ENCODE data around the gene ZNF385A.

ZNF385A gene

GRCh38 chr12:54384591-54385041 lies at the start of gene ZNF385A:
Gene ZNF385A (minus strand): TSS chr12:54384733. CDS start chr12:54384514, 219 bp downstream.
- Mint-ChIP-seq H3K36me3 (no peaks in the 10 kb centered on the region), H3K9me3 (no peaks in the 10 kb centered on the region), H3K27me3 (no peaks in the 10 kb centered on the region), H3K4me3 (peak within 1 kb of the TSS; percentile 43), H3K4me1 (peaks cover 30% of the 10 kb centered on the region), H3K27ac (no peak within 1 kb of the TSS)
- DNase-seq (ENCODE audit: low spot score in 2 of 2), result no peak
- peak; percentile 75 for ATAC-seq (ENCODE audit: low read depth)

GRCh38 chr12:54432815-54433164 lies 48.3 kb upstream of the ZNF385A start:
- Mint-ChIP-seq H3K27me3 (peaks cover 9% of the 10 kb centered on the region), H3K4me3 (no peak overlapping the region), H3K27ac (no peak overlapping the region), H3K36me3 (no peaks in the 10 kb centered on the region), H3K4me1 (peaks cover 7% of the 10 kb centered on the region), H3K9me3 (no peaks in the 10 kb centered on the region)
- ATAC-seq (ENCODE audit: low read depth) (no peak), DNase-seq (ENCODE audit: low spot score in 2 of 2) (no peak)

GRCh38 chr12:54431911-54432814 lies 47.6 kb upstream of the ZNF385A start:
- H3K9me3 Mint-ChIP-seq, result no peaks in the 10 kb centered on the region
- H3K4me3 Mint-ChIP-seq, result no peak overlapping the region
- no peaks in the 10 kb centered on the region for H3K36me3 Mint-ChIP-seq
- H3K27ac Mint-ChIP-seq, result no peak overlapping the region
- DNase-seq (ENCODE audit: low spot score in 2 of 2) (no peak), ATAC-seq (ENCODE audit: low read depth) (no peak)
- peaks cover 14% of the 10 kb centered on the region for H3K27me3 Mint-ChIP-seq
- peaks cover 10% of the 10 kb centered on the region for H3K4me1 Mint-ChIP-seq

- ATAC-seq (ENCODE audit: low read depth) (no peak), DNase-seq (ENCODE audit: low spot score in 2 of 2) (no peak)
- Mint-ChIP-seq H3K9me3 (no peaks in the 10 kb centered on the region), H3K4me1 (peaks cover 14% of the 10 kb centered on the region), H3K27ac (no peak overlapping the region), H3K27me3 (peaks cover 21% of the 10 kb centered on the region), H3K4me3 (no peak overlapping the region), H3K36me3 (no peaks in the 10 kb centered on the region)
These were observed 46.0 kb upstream of the ZNF385A start for GRCh38 chr12:54430471-54431069.

GRCh38 chr12:54429014-54429471 lies 44.5 kb upstream of the ZNF385A start:
- peaks cover 25% of the 10 kb centered on the region for H3K27me3 Mint-ChIP-seq
- H3K27ac Mint-ChIP-seq, result no peak overlapping the region
- no peaks in the 10 kb centered on the region for H3K36me3 Mint-ChIP-seq
- H3K4me1 Mint-ChIP-seq, result peaks cover 14% of the 10 kb centered on the region
- no peak for DNase-seq (ENCODE audit: low spot score in 2 of 2)
- no peaks in the 10 kb centered on the region for H3K9me3 Mint-ChIP-seq
- ATAC-seq (ENCODE audit: low read depth), result no peak
- no peak overlapping the region for H3K4me3 Mint-ChIP-seq

- DNase-seq (ENCODE audit: low spot score in 2 of 2) (no peak), ATAC-seq (ENCODE audit: low read depth) (no peak)
- H3K36me3 Mint-ChIP-seq, result no peaks in the 10 kb centered on the region
- H3K27me3 Mint-ChIP-seq, result peaks cover 26% of the 10 kb centered on the region
- H3K9me3 Mint-ChIP-seq, result no peaks in the 10 kb centered on the region
- H3K4me1 Mint-ChIP-seq, result peaks cover 14% of the 10 kb centered on the region
- no peak overlapping the region for H3K27ac Mint-ChIP-seq
- no peak overlapping the region for H3K4me3 Mint-ChIP-seq
These were observed 43.8 kb upstream of the ZNF385A start for GRCh38 chr12:54428050-54429013.

- H3K4me1 Mint-ChIP-seq, result peaks cover 11% of the 10 kb centered on the region
- H3K27ac Mint-ChIP-seq, result no peak overlapping the region
- no peaks in the 10 kb centered on the region for H3K9me3 Mint-ChIP-seq
- peaks cover 30% of the 10 kb centered on the region for H3K27me3 Mint-ChIP-seq
- DNase-seq (ENCODE audit: low spot score in 2 of 2) (no peak), ATAC-seq (ENCODE audit: low read depth) (no peak)
- H3K4me3 Mint-ChIP-seq, result no peak overlapping the region
- H3K36me3 Mint-ChIP-seq, result no peaks in the 10 kb centered on the region
These were observed 42.6 kb upstream of the ZNF385A start for GRCh38 chr12:54427106-54427505.

- Mint-ChIP-seq H3K27me3 (peaks cover 29% of the 10 kb centered on the region), H3K27ac (no peak overlapping the region), H3K36me3 (no peaks in the 10 kb centered on the region), H3K4me3 (no peak overlapping the region), H3K4me1 (peaks cover 7% of the 10 kb centered on the region), H3K9me3 (no peaks in the 10 kb centered on the region)
- ATAC-seq (ENCODE audit: low read depth), result no peak
- no peak for DNase-seq (ENCODE audit: low spot score in 2 of 2)
These were observed 42.2 kb upstream of the ZNF385A start for GRCh38 chr12:54426690-54427089.

- ATAC-seq (ENCODE audit: low read depth), result no peak
- H3K36me3 Mint-ChIP-seq, result no peaks in the 10 kb centered on the region
- DNase-seq (ENCODE audit: low spot score in 2 of 2), result no peak
- no peaks in the 10 kb centered on the region for H3K9me3 Mint-ChIP-seq
- H3K4me3 Mint-ChIP-seq, result no peak overlapping the region
- H3K27me3 Mint-ChIP-seq, result peaks cover 32% of the 10 kb centered on the region
- no peak overlapping the region for H3K27ac Mint-ChIP-seq
- peaks cover 10% of the 10 kb centered on the region for H3K4me1 Mint-ChIP-seq
These were observed 41.2 kb upstream of the ZNF385A start for GRCh38 chr12:54425702-54426101.

GRCh38 chr12:54424224-54424623 lies 39.7 kb upstream of the ZNF385A start:
- no peaks in the 10 kb centered on the region for H3K36me3 Mint-ChIP-seq
- H3K27me3 Mint-ChIP-seq, result peaks cover 29% of the 10 kb centered on the region
- H3K9me3 Mint-ChIP-seq, result no peaks in the 10 kb centered on the region

GRCh38 chr12:54423816-54424150 lies 39.2 kb upstream of the ZNF385A start:
- Mint-ChIP-seq H3K27me3 (peaks cover 29% of the 10 kb centered on the region), H3K9me3 (no peaks in the 10 kb centered on the region), H3K4me3 (no peak overlapping the region), H3K4me1 (peaks cover 12% of the 10 kb centered on the region), H3K27ac (no peak overlapping the region), H3K36me3 (no peaks in the 10 kb centered on the region)
- DNase-seq (ENCODE audit: low spot score in 2 of 2) (no peak), ATAC-seq (ENCODE audit: low read depth) (no peak)

More at GRCh38 chr12:54424224-54424623, 39.7 kb upstream of the ZNF385A start:
- no peak for DNase-seq (ENCODE audit: low spot score in 2 of 2)
- Mint-ChIP-seq H3K27ac (no peak overlapping the region), H3K4me3 (no peak overlapping the region), H3K4me1 (peaks cover 12% of the 10 kb centered on the region)
- no peak for ATAC-seq (ENCODE audit: low read depth)

- H3K27me3 Mint-ChIP-seq, result peaks cover 26% of the 10 kb centered on the region
- no peak overlapping the region for H3K27ac Mint-ChIP-seq
- no peak overlapping the region for H3K4me3 Mint-ChIP-seq
- DNase-seq (ENCODE audit: low spot score in 2 of 2) (no peak), ATAC-seq (ENCODE audit: low read depth) (no peak)
- H3K36me3 Mint-ChIP-seq, result no peaks in the 10 kb centered on the region
- H3K9me3 Mint-ChIP-seq, result no peaks in the 10 kb centered on the region
- peaks cover 24% of the 10 kb centered on the region for H3K4me1 Mint-ChIP-seq
These were observed 37.3 kb upstream of the ZNF385A start for GRCh38 chr12:54421879-54422250.

- Mint-ChIP-seq H3K9me3 (no peaks in the 10 kb centered on the region), H3K36me3 (no peaks in the 10 kb centered on the region), H3K4me3 (no peak overlapping the region), H3K4me1 (peaks cover 28% of the 10 kb centered on the region), H3K27me3 (peaks cover 24% of the 10 kb centered on the region), H3K27ac (no peak overlapping the region)
- no peak for DNase-seq (ENCODE audit: low spot score in 2 of 2)
- ATAC-seq (ENCODE audit: low read depth), result no peak
These were observed 36.8 kb upstream of the ZNF385A start for GRCh38 chr12:54421175-54421878.
